NT2/D1 (cell line): ENCODE measurements around the gene CCND3.

ENCODE experiments used
- SUZ12 ChIP-seq: IDR thresholded peaks from 2 replicates; pipeline ENCODE4 v1.6.1; 2011; ENCODE audit not compliant: insufficient read length, insufficient read depth; ENCODE audit errors: extremely low read depth
- YY1 ChIP-seq: IDR thresholded peaks from 2 replicates; pipeline ENCODE4 v1.6.1; 2011; ENCODE audit not compliant: insufficient read length, insufficient read depth
- ZNF274 ChIP-seq: IDR thresholded peaks from 2 replicates; pipeline ENCODE4 v1.6.1; 2011; ENCODE audit warnings: mild to moderate bottlenecking, low read depth, low read length

DNA sequence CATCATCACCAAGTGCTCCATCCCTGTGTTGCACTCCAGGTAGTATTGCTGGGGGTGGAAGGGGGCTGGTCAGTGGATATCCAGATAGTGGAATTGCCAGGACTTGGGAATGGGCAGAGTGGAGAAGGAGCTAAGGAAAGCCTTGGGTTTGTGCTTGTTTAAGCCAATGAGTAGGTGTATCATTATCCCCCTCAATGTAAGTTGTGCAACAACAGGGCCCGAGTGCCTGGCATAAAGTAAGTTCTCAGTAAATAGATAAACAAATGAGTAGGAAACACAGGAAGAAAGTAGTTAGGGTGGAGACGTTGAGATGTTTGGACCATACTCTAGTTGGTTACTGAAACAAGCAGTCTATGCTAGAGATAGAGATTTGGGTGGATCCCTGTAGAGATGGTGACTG lies 9.8 kb downstream of the CCND3 start:
- TF ChIP-seq ZNF274 (no peak), SUZ12 (no peak), YY1 (no peak)
